Measurements from ENCODE around the gene OGFR. TPM values are rescaled to one million over a fixed set of nuclear protein-coding genes. Genes with fewer than 3 reads are reported as not detected.

OGFR gene
- polyA plus RNA-seq, 1 donor (not counting 4 experiments of a cell fraction or from before 2014, with no cell fraction given): 39.8 TPM

DNA sequence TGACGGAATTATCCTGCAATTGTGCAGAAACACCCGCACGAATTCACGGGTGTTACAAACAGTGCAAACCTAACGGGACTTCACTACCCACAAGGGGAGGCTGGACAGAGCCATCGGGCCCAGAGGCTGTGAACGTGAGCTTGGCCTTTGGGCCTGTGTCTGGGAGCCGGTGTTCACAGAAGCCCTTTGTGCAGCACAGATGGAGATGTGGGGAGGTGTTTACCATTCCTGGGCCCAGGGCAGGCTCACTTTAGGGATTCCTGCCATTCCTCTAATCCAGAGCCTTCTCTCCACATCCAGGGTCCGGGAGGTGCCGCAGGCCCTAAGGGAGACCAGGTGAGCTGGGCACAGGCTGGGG, 27.2 kb downstream of the OGFR start:
- TF ChIP-seq EZH2 (IDR thresholded peaks at IDR 0.05; ENCODE audit: low read length): no peak
- TF ChIP-seq, protein P1, sequence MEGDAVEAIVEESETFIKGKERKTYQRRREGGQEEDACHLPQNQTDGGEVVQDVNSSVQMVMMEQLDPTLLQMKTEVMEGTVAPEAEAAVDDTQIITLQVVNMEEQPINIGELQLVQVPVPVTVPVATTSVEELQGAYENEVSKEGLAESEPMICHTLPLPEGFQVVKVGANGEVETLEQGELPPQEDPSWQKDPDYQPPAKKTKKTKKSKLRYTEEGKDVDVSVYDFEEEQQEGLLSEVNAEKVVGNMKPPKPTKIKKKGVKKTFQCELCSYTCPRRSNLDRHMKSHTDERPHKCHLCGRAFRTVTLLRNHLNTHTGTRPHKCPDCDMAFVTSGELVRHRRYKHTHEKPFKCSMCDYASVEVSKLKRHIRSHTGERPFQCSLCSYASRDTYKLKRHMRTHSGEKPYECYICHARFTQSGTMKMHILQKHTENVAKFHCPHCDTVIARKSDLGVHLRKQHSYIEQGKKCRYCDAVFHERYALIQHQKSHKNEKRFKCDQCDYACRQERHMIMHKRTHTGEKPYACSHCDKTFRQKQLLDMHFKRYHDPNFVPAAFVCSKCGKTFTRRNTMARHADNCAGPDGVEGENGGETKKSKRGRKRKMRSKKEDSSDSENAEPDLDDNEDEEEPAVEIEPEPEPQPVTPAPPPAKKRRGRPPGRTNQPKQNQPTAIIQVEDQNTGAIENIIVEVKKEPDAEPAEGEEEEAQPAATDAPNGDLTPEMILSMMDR (optimal IDR thresholded peaks at IDR 0.05 in 1 of 3, IDR thresholded peaks at IDR 0.05 in 1 of 3, conservative IDR thresholded peaks at IDR 0.05 in 1 of 3; ENCODE audit: extremely low read depth in 1 of 3, insufficient read depth in 2 of 3, low read length in 3 of 3): no peak
- Histone ChIP-seq H3K79me2 (ENCODE audit: control insufficient read depth, insufficient read depth, low read length) (no peaks in the 10 kb centered on the region), H3K4me3 (ENCODE audit: control insufficient read depth in 2 of 3, extremely low read depth in 1 of 3, insufficient read depth in 2 of 3, low read depth in 1 of 3, low read length in 3 of 3) (peak overlapping the region in 1 of 3 experiments; percentile 2), H3K36me3 (ENCODE audit: control insufficient read depth in 2 of 2, extremely low read depth in 1 of 2, insufficient read depth in 2 of 2, low read length in 2 of 2) (no peaks in the 10 kb centered on the region), H3K9me1 (ENCODE audit: control insufficient read depth, extremely low read depth, insufficient read depth, low read length) (no peaks in the 10 kb centered on the region), H3K9me3 (ENCODE audit: control insufficient read depth, low read depth, low read length) (no peaks in the 10 kb centered on the region), H3K4me2 (ENCODE audit: control insufficient read depth, extremely low read depth, insufficient read depth, low read depth, low read length) (peak overlapping the region; percentile 29), H3K4me1 (ENCODE audit: control insufficient read depth, extremely low read depth, insufficient read depth, low read length) (peaks cover 36% of the 10 kb centered on the region), H3K27ac (ENCODE audit: control insufficient read depth, insufficient read depth, low read length) (no peak overlapping the region), H2AFZ (ENCODE audit: control insufficient read depth, low read length) (peak overlapping the region; percentile 50), H3K9ac (ENCODE audit: control insufficient read depth, extremely low read depth, insufficient read depth, low read length) (no peak overlapping the region), H3K27me3 (ENCODE audit: control insufficient read depth, extremely low read depth, insufficient read depth, low read length) (no peaks in the 10 kb centered on the region), H4K20me1 (ENCODE audit: control insufficient read depth, extremely low read depth, insufficient read depth, low read length) (no peaks in the 10 kb centered on the region)
- dilution Hi-C loops (cut with MboI; ENCODE audit: extremely low pct_ligation_motif_present, low sequenced_read_pairs): no loop called here
- DNase-seq (ENCODE audit: low read depth, low spot score) (no peak), FAIRE-seq (no peak)

DNA sequence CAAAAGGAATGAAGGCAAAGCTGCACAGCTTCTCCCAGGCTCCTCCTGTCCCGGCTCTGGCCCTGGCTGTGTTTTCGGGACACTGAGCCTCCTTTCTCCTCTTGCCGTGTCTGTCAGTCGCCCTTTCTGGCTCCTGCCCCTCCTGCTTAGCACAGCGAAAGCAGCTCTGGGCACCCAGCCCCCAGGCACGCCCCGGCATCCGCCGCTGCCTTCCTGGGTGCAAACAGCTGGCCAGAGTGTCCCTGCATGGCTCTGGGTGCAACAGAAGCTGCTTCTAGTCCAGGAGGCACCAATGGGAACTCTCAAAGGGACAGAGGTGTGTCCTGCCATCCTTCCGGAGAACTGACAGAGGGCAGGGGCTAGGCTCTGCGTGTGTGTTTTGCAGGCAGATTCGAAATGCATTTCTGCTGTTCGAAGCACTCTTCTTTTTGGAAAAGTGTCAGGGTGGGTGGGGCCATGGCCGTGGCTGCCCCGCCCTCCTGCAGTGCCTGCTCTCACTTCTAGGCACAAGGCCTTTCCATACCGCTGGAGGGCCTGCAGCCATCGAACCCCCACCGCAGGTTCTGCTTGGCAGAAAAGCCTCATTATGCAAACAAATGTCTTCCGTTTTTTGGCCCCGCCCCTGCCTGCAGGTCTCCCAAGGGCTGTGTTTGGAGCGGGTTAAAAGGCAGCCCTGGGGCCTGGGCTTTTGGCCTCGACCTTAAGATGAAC, 27.7 kb downstream of the OGFR start:
- dilution Hi-C loops (cut with MboI; ENCODE audit: extremely low pct_ligation_motif_present, low sequenced_read_pairs): no loop called here
- no peaks in the 10 kb centered on the region for H3K9me1 ChIP-seq (ENCODE audit: control insufficient read depth, extremely low read depth, insufficient read depth, low read length)

More for the DNA sequence above, 27.7 kb downstream of the OGFR start:
- DNase-seq (ENCODE audit: low read depth, low spot score): no peak
- Histone ChIP-seq H3K27ac (ENCODE audit: control insufficient read depth, insufficient read depth, low read length) (no peak overlapping the region), H3K36me3 (ENCODE audit: control insufficient read depth in 2 of 2, extremely low read depth in 1 of 2, insufficient read depth in 2 of 2, low read length in 2 of 2) (no peaks in the 10 kb centered on the region), H3K79me2 (ENCODE audit: control insufficient read depth, insufficient read depth, low read length) (no peaks in the 10 kb centered on the region), H2AFZ (ENCODE audit: control insufficient read depth, low read length) (peak overlapping the region; percentile 50), H3K4me1 (ENCODE audit: control insufficient read depth, extremely low read depth, insufficient read depth, low read length) (peaks cover 40% of the 10 kb centered on the region), H3K4me2 (ENCODE audit: control insufficient read depth, extremely low read depth, insufficient read depth, low read depth, low read length) (peak overlapping the region; percentile 29), H3K9ac (ENCODE audit: control insufficient read depth, extremely low read depth, insufficient read depth, low read length) (no peak overlapping the region), H3K4me3 (ENCODE audit: control insufficient read depth in 2 of 3, extremely low read depth in 1 of 3, insufficient read depth in 2 of 3, low read depth in 1 of 3, low read length in 3 of 3) (no peak overlapping the region), H4K20me1 (ENCODE audit: control insufficient read depth, extremely low read depth, insufficient read depth, low read length) (no peaks in the 10 kb centered on the region), H3K9me3 (ENCODE audit: control insufficient read depth, low read depth, low read length) (no peaks in the 10 kb centered on the region), H3K27me3 (ENCODE audit: control insufficient read depth, extremely low read depth, insufficient read depth, low read length) (no peaks in the 10 kb centered on the region)
- no peak for TF ChIP-seq EZH2 (IDR thresholded peaks at IDR 0.05; ENCODE audit: low read length)
- FAIRE-seq: peak; percentile 67

Data from keratinocyte (primary cell).